ENCODE data around the gene TCF7.

The TCF7 gene

GRCh38 chr5:134115806-134116175 lies 1.3 kb downstream of the TCF7 start:
- Histone ChIP-seq H3K36me3 (ENCODE audit: low read length) (no peaks in the 10 kb centered on the region), H3K9me3 (ENCODE audit: insufficient read depth, low read length) (no peaks in the 10 kb centered on the region), H3K9me2 (replicated peaks; ENCODE audit: insufficient read depth, low read length) (no peaks in the 10 kb centered on the region), H3F3A (ENCODE audit: insufficient read depth) (no peaks in the 10 kb centered on the region), H4K20me1 (ENCODE audit: low read depth, low read length) (no peaks in the 10 kb centered on the region), H3K27me3 (ENCODE audit: low read length) (no peaks in the 10 kb centered on the region), H2AFZ (ENCODE audit: low read depth, low read length, severe bottlenecking) (no peak overlapping the region), H3K4me3 (ENCODE audit: insufficient read depth, low read length, poor library complexity, severe bottlenecking) (no peak overlapping the region), H3K9ac (ENCODE audit: low read length) (no peak overlapping the region), H3K4me2 (ENCODE audit: low read depth, low read length, poor library complexity, severe bottlenecking) (no peak overlapping the region), H3K27ac (ENCODE audit: low read depth, low read length) (no peak overlapping the region), H3K79me2 (ENCODE audit: insufficient read depth, low read length) (no peaks in the 10 kb centered on the region)
- no peak for TF ChIP-seq EZH2phosphoT487 (conservative IDR thresholded peaks at IDR 0.05; ENCODE audit: low read length)
- TF ChIP-seq, protein P1, sequence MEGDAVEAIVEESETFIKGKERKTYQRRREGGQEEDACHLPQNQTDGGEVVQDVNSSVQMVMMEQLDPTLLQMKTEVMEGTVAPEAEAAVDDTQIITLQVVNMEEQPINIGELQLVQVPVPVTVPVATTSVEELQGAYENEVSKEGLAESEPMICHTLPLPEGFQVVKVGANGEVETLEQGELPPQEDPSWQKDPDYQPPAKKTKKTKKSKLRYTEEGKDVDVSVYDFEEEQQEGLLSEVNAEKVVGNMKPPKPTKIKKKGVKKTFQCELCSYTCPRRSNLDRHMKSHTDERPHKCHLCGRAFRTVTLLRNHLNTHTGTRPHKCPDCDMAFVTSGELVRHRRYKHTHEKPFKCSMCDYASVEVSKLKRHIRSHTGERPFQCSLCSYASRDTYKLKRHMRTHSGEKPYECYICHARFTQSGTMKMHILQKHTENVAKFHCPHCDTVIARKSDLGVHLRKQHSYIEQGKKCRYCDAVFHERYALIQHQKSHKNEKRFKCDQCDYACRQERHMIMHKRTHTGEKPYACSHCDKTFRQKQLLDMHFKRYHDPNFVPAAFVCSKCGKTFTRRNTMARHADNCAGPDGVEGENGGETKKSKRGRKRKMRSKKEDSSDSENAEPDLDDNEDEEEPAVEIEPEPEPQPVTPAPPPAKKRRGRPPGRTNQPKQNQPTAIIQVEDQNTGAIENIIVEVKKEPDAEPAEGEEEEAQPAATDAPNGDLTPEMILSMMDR (IDR thresholded peaks at IDR 0.05; ENCODE audit: insufficient read depth, low read length, poor library complexity, severe bottlenecking): no peak

- H4K20me1 ChIP-seq (ENCODE audit: low read depth, low read length): no peaks in the 10 kb centered on the region
- no peak overlapping the region for H3K4me2 ChIP-seq (ENCODE audit: low read depth, low read length, poor library complexity, severe bottlenecking)
- no peak overlapping the region for H3K4me3 ChIP-seq (ENCODE audit: insufficient read depth, low read length, poor library complexity, severe bottlenecking)
Observed at GRCh38 chr5:134116286-134116685, 1.8 kb downstream of the TCF7 start.

GRCh38 chr5:134116789-134117761 lies 2.6 kb downstream of the TCF7 start:
- H3K27me3 ChIP-seq (ENCODE audit: low read length): no peaks in the 10 kb centered on the region

More at GRCh38 chr5:134116286-134116685, 1.8 kb downstream of the TCF7 start:
- Histone ChIP-seq H3K79me2 (ENCODE audit: insufficient read depth, low read length) (no peaks in the 10 kb centered on the region), H3K27me3 (ENCODE audit: low read length) (no peaks in the 10 kb centered on the region), H2AFZ (ENCODE audit: low read depth, low read length, severe bottlenecking) (no peak overlapping the region), H3K9me3 (ENCODE audit: insufficient read depth, low read length) (no peaks in the 10 kb centered on the region), H3K9me2 (replicated peaks; ENCODE audit: insufficient read depth, low read length) (no peaks in the 10 kb centered on the region), H3K9ac (ENCODE audit: low read length) (no peak overlapping the region), H3K27ac (ENCODE audit: low read depth, low read length) (no peak overlapping the region), H3K36me3 (ENCODE audit: low read length) (no peaks in the 10 kb centered on the region), H3F3A (ENCODE audit: insufficient read depth) (no peaks in the 10 kb centered on the region)
- TF ChIP-seq, protein P1 (IDR thresholded peaks at IDR 0.05; ENCODE audit: insufficient read depth, low read length, poor library complexity, severe bottlenecking): no peak
- TF ChIP-seq EZH2phosphoT487 (conservative IDR thresholded peaks at IDR 0.05; ENCODE audit: low read length): no peak

More at GRCh38 chr5:134116789-134117761, 2.6 kb downstream of the TCF7 start:
- H4K20me1 ChIP-seq (ENCODE audit: low read depth, low read length): no peaks in the 10 kb centered on the region
- TF ChIP-seq EZH2phosphoT487 (conservative IDR thresholded peaks at IDR 0.05; ENCODE audit: low read length): no peak
- TF ChIP-seq, protein P1 (IDR thresholded peaks at IDR 0.05; ENCODE audit: insufficient read depth, low read length, poor library complexity, severe bottlenecking): no peak
- H3K9me3 ChIP-seq (ENCODE audit: insufficient read depth, low read length): no peaks in the 10 kb centered on the region
- no peaks in the 10 kb centered on the region for H3K36me3 ChIP-seq (ENCODE audit: low read length)
- H3F3A ChIP-seq (ENCODE audit: insufficient read depth): no peaks in the 10 kb centered on the region
- no peak overlapping the region for H2AFZ ChIP-seq (ENCODE audit: low read depth, low read length, severe bottlenecking)
- H3K9ac ChIP-seq (ENCODE audit: low read length): no peak overlapping the region
- H3K4me3 ChIP-seq (ENCODE audit: insufficient read depth, low read length, poor library complexity, severe bottlenecking): no peak overlapping the region
- no peaks in the 10 kb centered on the region for H3K79me2 ChIP-seq (ENCODE audit: insufficient read depth, low read length)
- no peak overlapping the region for H3K27ac ChIP-seq (ENCODE audit: low read depth, low read length)
- H3K9me2 ChIP-seq (replicated peaks; ENCODE audit: insufficient read depth, low read length): no peaks in the 10 kb centered on the region
- H3K4me2 ChIP-seq (ENCODE audit: low read depth, low read length, poor library complexity, severe bottlenecking): no peak overlapping the region

Measured in SU-DHL-6 (cell line).